ENCODE measurements around the gene CRISPLD2.
A peak's percentile ranks its signal among the peaks of the same experiment; 100 is the strongest.

The CRISPLD2 gene

DNA sequence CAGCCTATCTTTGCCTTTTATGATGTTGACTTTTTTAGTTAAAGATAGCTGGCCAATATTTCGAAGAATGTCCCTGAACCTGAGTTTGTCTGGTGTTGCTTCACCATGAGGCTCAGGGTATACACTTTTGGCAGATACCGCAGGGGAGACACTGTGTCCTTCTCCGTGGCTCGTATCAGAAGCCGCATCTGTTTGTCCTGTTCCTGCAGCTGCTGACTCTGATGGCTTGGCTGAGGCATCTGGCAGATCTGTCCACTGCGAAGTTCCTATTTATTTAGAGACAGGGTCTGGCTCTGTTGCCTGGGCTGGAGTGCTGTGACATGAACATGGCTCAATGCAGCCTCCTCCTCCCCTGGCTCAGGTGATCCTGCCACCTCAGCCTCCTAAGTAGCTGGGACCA is 93.5 kb downstream of the CRISPLD2 start:
- DNase-seq (ENCODE audit: low spot score): no peak

GRCh38 chr16:84914273-84914672 is 94.5 kb downstream of the CRISPLD2 start:
- no peak for DNase-seq (ENCODE audit: low spot score)

DNA sequence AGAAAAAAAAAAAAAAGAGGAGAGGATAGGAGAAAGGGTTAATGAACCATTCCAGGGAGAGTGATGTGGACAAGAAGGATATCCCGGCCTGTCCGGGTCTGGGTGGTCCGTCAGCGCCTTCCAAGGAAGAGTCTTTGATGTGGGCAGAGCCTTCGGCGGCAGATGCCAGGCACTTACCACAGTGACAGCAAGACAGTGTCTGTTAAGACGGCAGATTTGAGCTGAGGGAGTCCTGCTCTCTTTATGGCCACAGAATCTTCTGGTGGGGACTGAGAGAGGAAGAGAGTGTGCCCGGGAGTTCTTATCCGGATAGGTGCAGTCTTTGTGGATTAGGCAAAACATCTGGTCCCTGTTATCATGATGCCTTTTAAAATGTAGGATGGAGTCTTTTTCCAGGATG is 96.4 kb downstream of the CRISPLD2 start:
- DNase-seq (ENCODE audit: low spot score): peak; percentile 42

DNA sequence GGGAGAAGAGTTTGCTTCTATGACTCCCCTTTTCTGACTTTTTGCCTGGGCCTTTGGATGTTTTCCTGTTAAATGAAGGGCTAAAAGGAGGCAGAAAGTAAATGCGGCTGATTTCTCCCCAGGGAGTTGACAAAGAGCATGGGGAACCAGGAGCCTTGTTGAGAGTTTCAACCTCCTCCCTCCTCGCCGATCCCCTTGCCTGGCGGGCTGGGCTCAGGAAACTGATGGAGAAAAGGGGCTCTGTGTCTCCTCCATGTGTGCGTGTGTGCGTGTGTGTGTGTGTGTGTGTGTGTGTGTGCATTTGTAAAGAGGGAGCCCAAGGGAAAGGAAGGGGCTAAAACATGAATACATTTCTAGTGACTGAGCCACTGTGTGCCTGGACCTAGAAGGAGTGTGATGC is 97.1 kb downstream of the CRISPLD2 start:
- DNase-seq (ENCODE audit: low spot score): no peak

DNA sequence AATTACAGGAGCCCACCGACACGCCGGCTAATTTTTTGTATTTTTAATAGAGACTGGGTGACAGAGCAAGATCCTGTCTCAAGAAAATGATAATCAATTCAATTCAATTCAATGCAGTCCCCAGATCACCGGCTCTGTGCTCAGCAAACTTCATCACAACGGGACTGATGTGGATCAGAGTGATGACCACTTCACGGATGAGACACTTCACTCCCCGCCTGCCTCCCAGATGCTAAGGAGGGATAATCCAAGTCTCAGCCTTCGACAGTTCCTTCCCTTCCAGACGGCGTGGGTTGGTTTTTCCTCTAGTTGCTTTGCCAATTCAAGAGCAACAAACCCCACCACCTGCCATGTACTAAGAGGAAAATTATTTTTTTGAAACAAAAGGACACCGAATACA is 97.7 kb downstream of the CRISPLD2 start:
- no peak for DNase-seq (ENCODE audit: low spot score)

DNA sequence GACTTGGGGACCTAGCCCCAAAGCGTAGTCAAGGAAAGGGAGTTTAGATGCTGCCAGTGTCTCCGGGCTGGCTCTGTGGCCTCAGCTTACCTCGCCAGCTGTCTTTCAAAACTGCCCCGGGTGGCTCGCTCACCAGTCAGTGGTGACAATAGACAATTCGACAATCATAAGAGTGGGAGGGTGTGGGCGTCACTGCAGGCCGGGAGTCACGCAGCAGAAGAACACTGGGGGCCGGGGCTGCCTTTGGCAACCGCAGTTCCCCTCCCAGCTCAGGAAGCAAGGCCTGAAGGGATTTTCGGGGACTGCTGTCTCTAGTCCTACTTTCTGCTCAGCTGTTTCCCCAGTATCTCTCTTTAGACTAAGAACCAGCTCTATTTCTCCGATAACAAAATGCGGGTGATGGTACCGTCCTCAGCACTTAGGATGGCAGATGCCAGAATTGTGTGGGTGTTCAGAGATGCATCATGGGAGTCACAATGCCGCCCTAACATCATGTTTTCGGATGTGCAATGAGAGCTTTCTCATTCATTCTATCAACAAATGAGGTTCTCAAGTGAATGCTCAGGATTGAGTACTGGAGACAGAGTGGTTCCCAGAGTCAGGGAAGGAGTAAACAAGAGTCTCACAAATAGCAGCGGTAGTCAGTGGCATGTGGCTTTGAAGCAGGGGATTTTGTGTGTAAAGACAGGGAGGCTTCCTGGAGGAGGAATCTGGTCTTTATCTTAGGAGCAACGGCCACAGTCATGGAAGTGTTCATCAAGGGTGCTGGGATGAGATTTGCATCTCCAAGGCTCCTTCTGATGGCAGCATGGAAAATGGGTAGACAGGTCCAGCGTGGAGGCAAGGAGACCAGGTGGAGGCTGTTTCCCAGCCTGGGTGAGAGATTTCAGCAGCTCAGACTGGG is 98.5 kb downstream of the CRISPLD2 start:
- no peak for DNase-seq (ENCODE audit: low spot score)

DNA sequence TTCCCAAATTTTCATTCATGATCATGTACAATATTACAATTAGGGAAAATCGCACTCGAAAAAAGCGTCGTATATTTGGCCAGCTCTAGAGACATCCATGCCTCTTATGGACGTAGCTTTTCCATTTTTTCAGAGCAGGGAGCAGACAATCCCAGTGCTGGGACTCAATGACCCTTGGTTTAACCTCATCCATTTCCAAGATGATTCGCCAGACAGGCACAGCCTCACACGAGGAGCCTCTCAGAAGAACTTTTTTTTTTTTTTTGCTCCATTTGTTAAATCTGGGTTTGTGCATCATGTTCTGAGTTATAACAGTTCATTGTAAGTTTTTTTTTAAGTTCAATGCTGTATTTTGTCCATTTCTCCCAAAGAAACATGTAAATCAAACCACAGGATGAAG is 99.5 kb downstream of the CRISPLD2 start:
- no peak for DNase-seq (ENCODE audit: low spot score)

DNA sequence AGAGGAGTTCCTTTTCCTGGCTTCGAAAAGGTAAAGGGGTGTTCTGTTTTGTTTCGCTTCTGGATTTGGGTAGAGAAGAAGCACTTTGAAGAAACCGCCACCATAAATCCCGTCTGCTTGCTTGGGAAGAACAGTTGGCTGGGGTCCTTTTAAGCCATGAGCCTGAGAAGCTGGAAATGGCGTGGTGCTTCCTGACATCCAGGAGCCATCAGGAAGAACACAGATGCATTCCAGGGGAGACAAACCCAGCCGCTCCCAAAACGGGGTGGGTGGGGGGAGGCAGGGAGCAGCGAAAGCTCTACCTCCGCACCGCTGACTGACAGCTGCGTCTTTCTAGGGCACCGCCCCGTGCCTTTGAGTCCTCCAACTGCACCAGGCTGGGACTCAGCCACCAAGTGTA is 99.9 kb downstream of the CRISPLD2 start:
- DNase-seq (ENCODE audit: low spot score): no peak

DNA sequence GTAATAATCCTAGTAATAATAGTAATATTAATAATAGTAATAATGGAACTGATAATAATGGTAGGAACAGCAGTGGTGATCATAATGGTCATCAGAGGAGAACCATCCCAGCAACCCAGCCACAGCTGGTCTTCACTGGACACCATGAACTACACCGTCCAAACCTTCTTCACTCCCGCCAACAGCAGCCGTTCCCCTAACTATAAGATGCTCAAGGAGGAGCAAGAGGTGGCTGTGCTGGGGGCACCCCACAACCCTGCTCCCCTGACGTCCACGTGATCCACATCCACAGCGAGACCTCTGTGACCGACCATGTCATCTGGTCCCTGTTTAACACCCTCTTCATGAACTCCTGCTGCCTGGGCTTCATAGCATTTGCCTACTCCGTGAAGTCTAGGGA is 100.5 kb downstream of the CRISPLD2 start:
- DNase-seq (ENCODE audit: low spot score): no peak

- no peak for DNase-seq (ENCODE audit: low spot score)
Measured at GRCh38 chr16:84922351-84923120, 102.8 kb downstream of the CRISPLD2 start.

- DNase-seq (ENCODE audit: low spot score): no peak
Measured at GRCh38 chr16:84924331-84925091, 104.7 kb downstream of the CRISPLD2 start.

DNA sequence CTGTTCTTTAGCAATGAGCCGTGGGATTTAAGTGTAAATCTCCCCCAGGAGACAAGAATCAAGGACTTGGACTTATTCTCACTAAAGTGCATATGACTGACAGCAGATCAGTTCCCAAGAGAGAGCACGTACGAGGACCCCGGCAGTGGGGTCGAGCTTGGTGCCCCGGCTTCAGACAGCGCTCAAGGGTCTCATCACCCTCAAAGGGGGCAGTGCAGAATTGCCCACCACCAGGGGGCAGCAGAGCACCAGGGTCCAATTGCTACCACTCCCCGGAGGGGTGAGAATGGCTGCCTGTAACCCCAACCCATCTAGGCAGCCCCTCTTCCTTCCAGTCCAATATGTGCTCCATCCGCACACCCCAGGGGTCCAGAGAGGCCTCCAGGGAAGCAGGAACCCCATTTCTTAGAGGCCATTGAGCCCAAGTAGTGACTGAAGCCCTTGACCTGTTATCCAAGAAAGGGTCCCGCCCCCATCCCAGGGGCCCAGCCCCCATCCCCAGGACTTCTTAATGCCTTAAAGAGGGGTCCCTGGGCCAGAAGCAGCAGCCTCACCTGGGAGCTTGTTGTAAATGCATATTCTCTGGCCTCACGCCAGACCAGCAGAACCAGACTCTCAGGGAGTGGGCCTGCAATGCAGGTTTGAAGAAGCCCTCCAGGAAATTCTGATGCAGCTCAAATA is 105.4 kb downstream of the CRISPLD2 start:
- no peak for DNase-seq (ENCODE audit: low spot score)

GRCh38 chr16:84925773-84926372 is 106.1 kb downstream of the CRISPLD2 start:
- no peak for DNase-seq (ENCODE audit: low spot score)

GRCh38 chr16:84926462-84926861 is 106.7 kb downstream of the CRISPLD2 start:
- DNase-seq (ENCODE audit: low spot score): no peak

- no peak for DNase-seq (ENCODE audit: low spot score)
Measured at GRCh38 chr16:84927621-84928591, 108.1 kb downstream of the CRISPLD2 start.

DNA sequence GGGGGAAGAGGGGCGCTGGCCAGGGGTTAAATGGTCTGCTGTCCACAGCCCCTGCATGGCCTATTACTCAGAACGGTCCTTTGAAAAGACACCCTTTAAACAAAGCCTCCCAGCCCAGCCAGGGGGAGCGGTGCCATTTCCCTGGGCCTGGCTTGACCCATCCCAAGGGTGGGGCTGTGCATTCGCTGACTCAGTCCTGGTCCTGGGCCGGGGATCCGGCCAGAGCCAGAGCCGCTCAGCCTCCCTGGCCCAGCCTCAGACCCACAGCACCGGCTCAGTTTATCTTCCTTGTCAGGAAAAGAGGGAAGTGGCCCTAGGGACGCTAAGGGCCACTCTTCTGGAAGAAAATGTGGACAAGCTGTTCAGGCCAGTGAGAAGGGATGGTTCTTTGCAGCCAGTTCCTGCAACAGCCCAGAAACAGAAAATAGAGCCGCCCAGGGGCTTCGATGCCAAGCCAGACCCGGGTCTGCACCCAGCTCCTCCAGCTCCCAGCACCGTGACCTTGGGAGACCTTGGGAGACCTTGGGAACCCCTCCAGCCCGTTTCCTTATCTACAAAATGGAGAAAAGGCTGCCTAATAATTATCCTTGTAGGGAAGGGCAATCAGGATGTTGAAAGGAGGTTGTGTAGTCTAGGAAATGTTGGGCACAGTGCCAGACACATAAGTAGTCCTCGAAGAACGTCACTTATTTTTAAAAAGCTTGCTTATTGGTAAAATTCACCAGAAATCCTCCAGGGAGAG is 109.1 kb downstream of the CRISPLD2 start:
- DNase-seq (ENCODE audit: low spot score): no peak

GRCh38 chr16:84929421-84930297 is 109.9 kb downstream of the CRISPLD2 start:
- no peak for DNase-seq (ENCODE audit: low spot score)

GRCh38 chr16:84930298-84931106 is 110.7 kb downstream of the CRISPLD2 start:
- DNase-seq (ENCODE audit: low spot score): no peak

Data from SW480 (cell line).